Frontal cortex (tissue), 4 donors: ENCODE results near the gene RCBTB1. TPM values are rescaled to one million over a fixed set of nuclear protein-coding genes. Genes with fewer than 3 reads are reported as not detected.

Experiments
- DNase-seq, 2 donors: peaks; one replicate each; pipeline ENCODE4 v3.0.0; 2012; ENCODE audit warnings: low spot score in 2 of 2
- FAIRE-seq: peaks from 2 replicates; lab custom pipeline; 2012; peaks lifted over from hg19 to GRCh38; lab: Jason Lieb, UNC
- total RNA-seq: library from RNA; depleted of rRNA; stranded (reverse); fragments of >200 nt; gene quantifications from one replicate; pipeline ENCODE4 v1.2.3, GENCODE V29; 2014
- donor health status: control.
- donor health status: control.
- donor health status: control.

The RCBTB1 gene
- total RNA-seq, 1 donor from 2014 or later = 15.5 TPM

- no peak for DNase-seq
- FAIRE-seq = no peak
Measured at GRCh38 chr13:49563516-49563915, 21.8 kb downstream of the RCBTB1 start.

- no peak for FAIRE-seq
- DNase-seq = no peak
Measured at GRCh38 chr13:49561062-49561410, 24.3 kb downstream of the RCBTB1 start.

DNA sequence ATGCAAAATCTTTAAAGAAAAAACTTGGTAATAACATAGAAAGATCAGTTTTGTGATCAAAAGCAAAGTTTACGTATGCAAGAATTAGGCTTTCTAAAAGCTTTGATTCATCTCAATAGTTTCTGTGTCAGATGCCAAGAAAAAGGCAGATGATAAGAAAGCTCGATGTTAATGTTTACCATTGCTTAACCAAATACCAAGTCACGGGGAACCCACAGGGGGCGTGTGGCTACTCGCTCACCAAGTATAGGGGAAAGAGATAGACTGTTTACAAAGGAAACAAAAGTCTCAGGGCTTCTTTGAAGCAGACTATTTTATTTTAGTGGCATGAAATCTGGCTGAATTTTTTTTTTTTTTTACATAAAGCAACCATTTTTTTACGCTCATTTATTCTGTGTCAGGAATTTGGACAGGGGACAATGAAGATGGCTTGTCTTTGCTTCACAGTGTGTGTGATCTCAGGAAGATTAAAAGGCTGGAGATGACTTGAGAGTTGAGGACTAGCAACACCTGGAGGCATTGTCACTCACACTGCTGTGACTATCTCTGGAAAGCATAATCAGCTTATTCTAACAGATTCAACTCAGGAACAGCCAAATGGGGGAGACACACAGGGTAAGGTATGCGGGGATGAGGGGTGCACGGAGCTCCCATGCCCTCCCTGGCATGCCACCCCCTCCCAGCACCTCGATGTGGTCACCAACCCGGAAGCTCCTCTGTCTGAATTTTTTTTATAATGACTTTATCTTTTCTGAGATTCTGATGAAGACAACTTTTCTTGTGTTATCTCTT is 24.9 kb downstream of the RCBTB1 start:
- FAIRE-seq (no peak), DNase-seq (no peak)

DNA sequence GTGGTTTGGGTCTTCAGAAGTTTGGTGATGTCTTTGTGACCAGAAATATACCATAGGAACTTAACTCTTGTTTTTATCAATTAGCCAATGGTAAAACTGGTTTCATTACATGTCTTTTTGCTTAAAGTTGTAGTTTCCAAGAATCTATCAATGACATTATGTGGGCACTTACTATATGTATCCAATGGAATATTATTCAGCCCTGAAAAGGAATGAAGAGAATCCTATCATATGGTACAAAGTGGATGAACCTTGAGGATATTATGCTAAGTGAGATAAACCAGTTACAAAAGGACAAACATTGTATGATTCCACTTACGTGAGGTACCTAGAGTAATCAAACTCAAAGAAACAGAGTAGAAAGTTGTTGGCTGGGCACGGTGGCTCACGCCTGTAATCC is 26.4 kb downstream of the RCBTB1 start:
- DNase-seq (no peak), FAIRE-seq (no peak)

DNA sequence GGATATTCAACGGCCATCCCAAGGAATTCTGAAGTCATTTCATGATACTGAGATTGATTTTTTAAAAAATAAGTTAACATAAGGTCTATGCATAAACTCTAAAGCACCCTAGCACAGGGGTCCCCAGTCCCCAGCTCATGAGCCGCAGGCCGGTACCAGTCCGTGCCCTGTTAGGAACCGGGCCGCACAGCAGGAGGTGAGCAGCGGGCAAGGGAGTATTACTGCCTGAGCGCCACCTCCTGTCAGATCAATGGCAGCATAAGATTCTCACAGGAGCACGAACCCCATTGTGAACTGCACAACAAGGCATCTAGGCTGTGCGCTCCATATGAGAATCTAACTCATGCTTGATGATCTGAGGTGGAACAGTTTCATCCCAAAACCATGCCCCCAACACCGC is 31.0 kb downstream of the RCBTB1 start:
- no peak for FAIRE-seq
- DNase-seq = no peak

DNA sequence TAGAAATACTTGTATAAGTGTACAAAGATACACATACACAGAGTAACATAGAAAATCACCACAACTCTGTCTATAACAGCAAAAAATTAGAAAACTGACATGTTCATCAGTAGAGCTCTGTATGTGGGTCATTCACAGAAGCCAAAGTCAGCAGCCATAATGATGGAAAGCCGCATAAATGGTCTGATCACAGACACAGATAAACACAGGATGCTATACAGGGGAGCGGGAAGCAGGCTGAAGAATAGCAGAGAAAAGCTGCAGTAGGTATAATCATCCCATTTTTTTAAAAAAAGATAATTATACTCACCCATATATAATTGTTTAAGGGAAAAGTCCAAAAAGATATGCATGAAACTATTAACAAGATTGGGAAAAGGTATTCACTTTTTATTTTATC is 31.5 kb downstream of the RCBTB1 start:
- DNase-seq (no peak), FAIRE-seq (no peak)

GRCh38 chr13:49550942-49551644 is 34.3 kb downstream of the RCBTB1 start:
- DNase-seq (no peak), FAIRE-seq (no peak)

DNA sequence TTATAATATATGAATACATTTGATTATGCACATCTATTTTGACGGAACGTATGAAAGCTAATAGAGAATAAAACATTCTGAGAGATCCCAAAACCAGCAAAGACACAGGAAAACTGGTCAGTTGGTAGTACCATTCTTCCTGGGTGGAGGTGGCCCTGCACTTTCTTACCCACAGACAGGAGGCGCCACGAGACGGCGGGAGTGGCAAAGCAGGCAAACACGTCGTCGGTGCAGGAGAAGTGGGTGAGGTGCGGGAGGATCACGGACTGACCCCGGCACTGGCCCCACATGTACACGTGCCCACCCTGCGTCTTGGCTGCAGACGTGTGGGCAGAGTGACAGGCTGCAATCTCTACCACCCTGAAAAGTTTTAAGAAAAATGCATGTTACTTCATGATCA is 36.1 kb downstream of the RCBTB1 start:
- FAIRE-seq (no peak), DNase-seq (no peak)

GRCh38 chr13:49546561-49546960 is 38.8 kb downstream of the RCBTB1 start:
- FAIRE-seq (no peak), DNase-seq (no peak)

DNA sequence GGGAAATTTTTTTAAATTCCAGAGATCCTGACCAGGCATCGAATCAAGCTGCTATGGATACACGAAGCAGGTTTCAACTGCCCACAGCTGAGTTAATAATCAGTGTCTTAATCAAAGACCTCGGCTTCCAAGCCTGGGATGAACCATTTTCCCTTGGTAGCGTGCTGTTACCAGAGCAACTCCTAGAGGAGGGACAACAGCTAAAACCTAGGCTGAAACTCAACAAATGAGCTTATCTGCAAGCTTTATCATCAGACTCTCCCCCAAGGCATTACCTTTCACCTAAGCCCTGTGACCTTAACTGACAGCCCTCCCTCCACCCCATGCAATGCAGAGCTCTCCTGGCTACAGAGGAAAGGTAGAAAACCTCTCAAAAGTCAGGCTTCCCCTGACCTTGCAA is 39.7 kb downstream of the RCBTB1 start:
- DNase-seq (no peak), FAIRE-seq (no peak)

DNA sequence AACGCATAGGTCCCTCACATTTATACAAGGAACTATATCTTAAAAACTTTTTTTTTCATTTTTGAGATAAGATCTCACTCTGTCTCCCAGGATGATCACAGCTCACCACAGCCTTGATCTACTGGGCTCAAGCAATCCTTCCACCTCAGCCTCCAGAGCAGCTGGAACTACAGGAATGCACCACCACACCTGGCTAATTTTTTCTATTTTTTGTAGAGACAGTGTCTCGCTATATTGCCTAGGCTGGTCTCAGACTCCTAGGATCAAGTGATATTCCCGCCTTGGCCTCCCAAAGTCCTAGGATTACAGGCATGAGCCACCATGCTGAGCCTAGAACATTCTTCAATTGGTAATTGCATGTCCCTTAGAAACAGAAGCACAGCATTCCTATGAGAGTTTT is 41.7 kb downstream of the RCBTB1 start:
- no peak for DNase-seq
- no peak for FAIRE-seq

- no peak for FAIRE-seq
- DNase-seq = no peak
Measured at GRCh38 chr13:49540552-49540951, 44.8 kb downstream of the RCBTB1 start.

- DNase-seq (no peak), FAIRE-seq (no peak)
Measured at GRCh38 chr13:49539746-49540145, 45.6 kb downstream of the RCBTB1 start.

DNA sequence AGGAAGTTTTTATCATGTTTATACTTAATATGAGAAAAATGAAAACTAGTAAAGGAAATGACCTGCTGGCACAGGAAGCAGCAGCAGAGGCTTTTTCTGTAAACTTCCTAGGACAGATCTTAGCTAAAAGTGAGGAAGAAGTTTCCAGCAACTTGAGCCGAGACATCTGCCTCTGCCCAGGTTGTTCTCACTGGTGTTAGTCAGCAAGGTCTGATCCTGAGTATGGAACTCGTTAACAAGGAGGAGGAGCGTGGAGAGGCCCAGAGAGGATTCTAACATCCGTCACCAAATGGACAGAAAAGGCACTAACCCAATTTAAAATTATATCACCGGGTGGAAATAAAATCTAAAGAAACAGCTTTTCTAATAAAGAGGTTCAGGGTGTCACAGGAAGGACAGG is 46.0 kb downstream of the RCBTB1 start:
- no peak for FAIRE-seq

DNA sequence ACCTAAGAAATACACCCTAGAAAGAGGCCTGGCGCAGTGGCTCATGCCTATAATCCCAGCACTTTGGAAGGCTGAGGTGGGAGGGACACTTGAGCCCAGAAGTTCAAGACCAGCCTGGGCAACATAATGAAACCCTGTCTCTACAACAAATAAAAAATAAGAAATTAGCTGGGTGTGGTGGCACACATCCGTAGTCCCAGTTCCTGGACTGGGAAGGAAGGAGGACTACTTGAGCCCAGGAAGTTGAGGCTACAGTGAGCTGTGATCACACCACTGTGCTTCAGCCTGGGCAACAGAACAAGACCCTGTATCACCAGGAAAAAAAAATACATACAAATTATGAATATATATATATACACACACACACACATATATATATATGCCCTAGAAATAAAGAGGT is 47.0 kb downstream of the RCBTB1 start:
- DNase-seq (no peak), FAIRE-seq (no peak)

More for the DNA sequence above, 46.0 kb downstream of the RCBTB1 start:
- no peak for DNase-seq

DNA sequence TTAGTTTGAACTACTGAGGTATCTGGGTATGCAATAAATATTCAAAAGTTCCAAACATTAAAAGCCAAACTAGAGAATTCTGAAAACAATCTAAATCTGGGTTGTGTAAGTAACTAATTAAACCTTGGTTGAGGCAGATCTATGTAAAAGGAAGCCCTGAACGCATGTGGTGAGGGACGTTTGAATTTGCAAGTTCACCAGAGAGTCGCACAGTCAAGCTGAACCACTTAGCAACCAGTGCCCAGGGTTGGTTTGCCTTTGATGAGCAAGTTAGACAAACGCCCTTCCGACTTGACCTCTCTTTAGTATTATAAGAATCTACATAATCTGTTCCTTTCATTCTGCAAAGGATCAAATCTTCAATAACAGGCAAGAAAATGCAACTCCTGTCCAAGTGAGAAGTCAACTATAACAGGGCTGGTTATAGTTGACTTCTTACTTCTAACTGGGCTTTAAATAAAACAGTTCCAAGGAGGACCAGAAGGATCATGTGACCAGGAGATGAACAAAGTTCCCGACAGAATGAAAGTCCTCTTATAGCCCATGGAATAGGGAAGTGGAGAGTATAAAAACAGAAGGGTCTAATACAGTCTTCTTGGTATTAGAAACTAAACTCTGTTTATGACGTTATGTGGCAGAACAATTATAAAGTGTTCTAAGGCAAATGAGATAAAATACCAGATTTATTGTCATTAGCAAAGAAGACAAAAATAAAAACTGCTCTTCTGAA is 49.0 kb downstream of the RCBTB1 start:
- no peak for DNase-seq
- no peak for FAIRE-seq

- FAIRE-seq = no peak
Measured at GRCh38 chr13:49533591-49534269, 51.6 kb downstream of the RCBTB1 start.

GRCh38 chr13:49533011-49533410 is 52.3 kb downstream of the RCBTB1 start:
- FAIRE-seq = no peak
- no peak for DNase-seq

More at GRCh38 chr13:49533591-49534269, 51.6 kb downstream of the RCBTB1 start:
- no peak for DNase-seq

- no peak for FAIRE-seq
- DNase-seq = no peak
Measured at GRCh38 chr13:49532593-49532992, 52.8 kb downstream of the RCBTB1 start.

- DNase-seq = no peak
- no peak for FAIRE-seq
Measured at GRCh38 chr13:49530457-49530856, 54.9 kb downstream of the RCBTB1 start.
